Measurements from ENCODE around the gene CACNA2D2. TPM values are rescaled to one million over a fixed set of nuclear protein-coding genes. Genes with fewer than 3 reads are reported as not detected.

Gene CACNA2D2
- total and polyA plus RNA-seq, 2 of the 13 experiments (the other 11 are each of a cell fraction or from before 2014, with no cell fraction given): not detected

DNA sequence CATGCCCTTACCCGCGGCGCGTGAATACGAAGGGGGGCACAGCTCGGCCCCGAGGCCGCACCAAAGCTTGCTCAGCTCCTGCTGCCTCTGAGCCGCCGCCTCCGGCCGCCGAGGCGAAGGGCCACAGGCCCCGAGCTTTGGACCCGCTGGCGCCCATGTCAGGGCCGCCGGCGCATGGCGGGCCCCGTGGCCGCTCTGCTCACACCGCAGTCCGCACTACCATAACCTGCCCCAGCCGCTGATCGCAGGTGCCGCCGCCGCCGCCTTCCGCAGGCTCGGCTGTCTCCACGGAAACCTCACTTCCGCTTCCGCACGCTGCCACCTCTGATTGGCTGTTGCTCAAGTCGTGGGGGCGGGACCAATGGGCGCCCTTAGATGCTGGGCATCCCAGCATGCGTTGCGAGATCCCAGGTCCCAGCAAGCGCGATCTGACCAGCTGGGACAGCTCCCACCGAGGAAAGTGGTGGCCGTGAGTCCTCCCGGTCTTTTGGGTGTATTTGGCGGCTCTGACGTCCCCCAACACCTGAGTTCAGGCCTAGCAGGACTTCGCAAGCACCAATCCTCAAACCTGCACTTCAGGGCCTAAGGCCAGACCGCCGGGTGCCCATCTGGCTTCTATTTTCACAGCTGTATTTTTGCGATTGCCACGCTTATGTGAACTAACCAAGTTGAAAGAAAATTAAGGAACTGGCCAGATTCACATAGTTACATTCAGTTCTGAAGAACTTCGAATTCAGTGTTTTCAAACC, 175.3 kb downstream of the CACNA2D2 start, which contains the start of gene TUSC2 (continued):
- TF ChIP-seq, protein P1, sequence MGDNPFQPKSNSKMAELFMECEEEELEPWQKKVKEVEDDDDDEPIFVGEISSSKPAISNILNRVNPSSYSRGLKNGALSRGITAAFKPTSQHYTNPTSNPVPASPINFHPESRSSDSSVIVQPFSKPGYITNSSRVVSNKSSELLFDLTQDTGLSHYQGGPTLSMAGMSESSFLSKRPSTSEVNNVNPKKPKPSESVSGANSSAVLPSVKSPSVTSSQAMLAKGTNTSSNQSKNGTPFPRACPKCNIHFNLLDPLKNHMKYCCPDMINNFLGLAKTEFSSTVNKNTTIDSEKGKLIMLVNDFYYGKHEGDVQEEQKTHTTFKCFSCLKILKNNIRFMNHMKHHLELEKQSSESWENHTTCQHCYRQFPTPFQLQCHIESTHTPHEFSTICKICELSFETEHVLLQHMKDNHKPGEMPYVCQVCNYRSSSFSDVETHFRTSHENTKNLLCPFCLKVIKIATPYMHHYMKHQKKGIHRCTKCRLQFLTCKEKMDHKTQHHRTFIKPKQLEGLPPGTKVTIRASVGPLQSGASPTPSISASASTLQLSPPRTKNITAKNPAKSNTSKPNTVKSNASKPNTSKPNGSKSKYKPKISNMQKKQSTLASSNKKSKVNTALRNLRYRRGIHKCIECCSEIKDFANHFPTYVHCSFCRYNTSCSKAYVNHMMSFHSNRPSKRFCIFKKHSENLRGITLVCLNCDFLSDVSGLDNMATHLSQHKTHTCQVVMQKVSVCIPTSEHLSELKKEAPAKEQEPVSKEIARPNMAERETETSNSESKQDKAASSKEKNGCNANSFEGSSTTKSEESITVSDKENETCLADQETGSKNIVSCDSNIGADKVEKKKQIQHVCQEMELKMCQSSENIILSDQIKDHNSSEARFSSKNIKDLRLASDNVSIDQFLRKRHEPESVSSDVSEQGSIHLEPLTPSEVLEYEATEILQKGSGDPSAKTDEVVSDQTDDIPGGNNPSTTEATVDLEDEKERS (CRISPR knock-in tag; IDR thresholded peaks at IDR 0.05): no peak
- no peak for TF ChIP-seq ZNF660 (CRISPR knock-in tag; IDR thresholded peaks at IDR 0.05; ENCODE audit: borderline replicate concordance, low read depth)
- no peak for TF ChIP-seq U2AF1 (optimal IDR thresholded peaks at IDR 0.05; ENCODE audit: low read depth, low read length)
- TF ChIP-seq SPEN (CRISPR knock-in tag; IDR thresholded peaks at IDR 0.05; ENCODE audit: low read depth): peak; percentile 94
- TF ChIP-seq, protein P2, sequence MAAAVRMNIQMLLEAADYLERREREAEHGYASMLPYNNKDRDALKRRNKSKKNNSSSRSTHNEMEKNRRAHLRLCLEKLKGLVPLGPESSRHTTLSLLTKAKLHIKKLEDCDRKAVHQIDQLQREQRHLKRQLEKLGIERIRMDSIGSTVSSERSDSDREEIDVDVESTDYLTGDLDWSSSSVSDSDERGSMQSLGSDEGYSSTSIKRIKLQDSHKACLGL (CRISPR knock-in tag; IDR thresholded peaks at IDR 0.05): peak; percentile 74; the same call in 1 of the 2 replicates
- no peak for TF ChIP-seq ZNF12 (CRISPR knock-in tag; IDR thresholded peaks at IDR 0.05)
- TF ChIP-seq MAFF (IDR thresholded peaks at IDR 0.05; ENCODE audit: low read depth, low read length): no peak
- no peak for TF ChIP-seq ZNF354B (CRISPR knock-in tag; IDR thresholded peaks at IDR 0.05)
- TF ChIP-seq, protein P3, sequence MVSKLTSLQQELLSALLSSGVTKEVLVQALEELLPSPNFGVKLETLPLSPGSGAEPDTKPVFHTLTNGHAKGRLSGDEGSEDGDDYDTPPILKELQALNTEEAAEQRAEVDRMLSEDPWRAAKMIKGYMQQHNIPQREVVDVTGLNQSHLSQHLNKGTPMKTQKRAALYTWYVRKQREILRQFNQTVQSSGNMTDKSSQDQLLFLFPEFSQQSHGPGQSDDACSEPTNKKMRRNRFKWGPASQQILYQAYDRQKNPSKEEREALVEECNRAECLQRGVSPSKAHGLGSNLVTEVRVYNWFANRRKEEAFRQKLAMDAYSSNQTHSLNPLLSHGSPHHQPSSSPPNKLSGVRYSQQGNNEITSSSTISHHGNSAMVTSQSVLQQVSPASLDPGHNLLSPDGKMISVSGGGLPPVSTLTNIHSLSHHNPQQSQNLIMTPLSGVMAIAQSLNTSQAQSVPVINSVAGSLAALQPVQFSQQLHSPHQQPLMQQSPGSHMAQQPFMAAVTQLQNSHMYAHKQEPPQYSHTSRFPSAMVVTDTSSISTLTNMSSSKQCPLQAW (CRISPR knock-in tag; IDR thresholded peaks at IDR 0.05): 0 out of 2 replicates have a peak, but pooled peaks have one; percentile 22
- 0 out of 2 replicates have a peak, but pooled peaks have one; percentile 53 for TF ChIP-seq ATF1 (CRISPR knock-in tag; IDR thresholded peaks at IDR 0.05)
- TF ChIP-seq FOXA3 (CRISPR knock-in tag; IDR thresholded peaks at IDR 0.05): peak; percentile 20; the same call in 1 of the 2 replicates
- TF ChIP-seq, protein P4, sequence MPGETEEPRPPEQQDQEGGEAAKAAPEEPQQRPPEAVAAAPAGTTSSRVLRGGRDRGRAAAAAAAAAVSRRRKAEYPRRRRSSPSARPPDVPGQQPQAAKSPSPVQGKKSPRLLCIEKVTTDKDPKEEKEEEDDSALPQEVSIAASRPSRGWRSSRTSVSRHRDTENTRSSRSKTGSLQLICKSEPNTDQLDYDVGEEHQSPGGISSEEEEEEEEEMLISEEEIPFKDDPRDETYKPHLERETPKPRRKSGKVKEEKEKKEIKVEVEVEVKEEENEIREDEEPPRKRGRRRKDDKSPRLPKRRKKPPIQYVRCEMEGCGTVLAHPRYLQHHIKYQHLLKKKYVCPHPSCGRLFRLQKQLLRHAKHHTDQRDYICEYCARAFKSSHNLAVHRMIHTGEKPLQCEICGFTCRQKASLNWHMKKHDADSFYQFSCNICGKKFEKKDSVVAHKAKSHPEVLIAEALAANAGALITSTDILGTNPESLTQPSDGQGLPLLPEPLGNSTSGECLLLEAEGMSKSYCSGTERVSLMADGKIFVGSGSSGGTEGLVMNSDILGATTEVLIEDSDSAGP (CRISPR knock-in tag; IDR thresholded peaks at IDR 0.05; ENCODE audit: borderline replicate concordance): peak; percentile 88
- TF ChIP-seq MTA1 (CRISPR knock-in tag; IDR thresholded peaks at IDR 0.05; ENCODE audit: borderline replicate concordance): peak; percentile 59; the same call in 1 of the 2 replicates
- TF ChIP-seq NR1H2 (CRISPR knock-in tag; IDR thresholded peaks at IDR 0.05; ENCODE audit: borderline replicate concordance, low read depth): no peak
- peak; percentile 7; the same call in 1 of the 2 replicates for TF ChIP-seq MTF1 (CRISPR knock-in tag; IDR thresholded peaks at IDR 0.05)
- TF ChIP-seq MLLT10 (CRISPR knock-in tag; IDR thresholded peaks at IDR 0.05): no peak

Data from HepG2 (cell line).